ENCODE results near the gene MCCC1.

DNA sequence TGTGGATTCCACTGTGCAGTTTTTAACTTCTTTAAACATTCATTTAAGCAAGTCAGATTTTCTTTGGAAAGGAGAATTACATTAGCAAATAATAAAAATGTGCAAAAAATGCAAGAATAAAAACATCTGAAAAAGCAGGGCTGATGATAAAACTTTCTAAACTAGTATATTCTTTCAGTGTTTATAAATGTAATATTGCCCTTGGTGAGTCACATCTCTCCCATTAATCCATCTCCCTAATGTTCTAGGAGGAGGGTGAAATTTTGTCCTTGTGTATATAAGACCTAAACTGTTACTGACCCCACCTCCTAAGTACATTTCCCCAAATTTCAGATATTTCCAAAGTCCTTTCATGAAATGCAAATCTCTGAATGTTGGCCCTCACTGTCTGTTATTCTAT, 90.5 kb downstream of the MCCC1 start:
- TF ChIP-seq, protein P1, sequence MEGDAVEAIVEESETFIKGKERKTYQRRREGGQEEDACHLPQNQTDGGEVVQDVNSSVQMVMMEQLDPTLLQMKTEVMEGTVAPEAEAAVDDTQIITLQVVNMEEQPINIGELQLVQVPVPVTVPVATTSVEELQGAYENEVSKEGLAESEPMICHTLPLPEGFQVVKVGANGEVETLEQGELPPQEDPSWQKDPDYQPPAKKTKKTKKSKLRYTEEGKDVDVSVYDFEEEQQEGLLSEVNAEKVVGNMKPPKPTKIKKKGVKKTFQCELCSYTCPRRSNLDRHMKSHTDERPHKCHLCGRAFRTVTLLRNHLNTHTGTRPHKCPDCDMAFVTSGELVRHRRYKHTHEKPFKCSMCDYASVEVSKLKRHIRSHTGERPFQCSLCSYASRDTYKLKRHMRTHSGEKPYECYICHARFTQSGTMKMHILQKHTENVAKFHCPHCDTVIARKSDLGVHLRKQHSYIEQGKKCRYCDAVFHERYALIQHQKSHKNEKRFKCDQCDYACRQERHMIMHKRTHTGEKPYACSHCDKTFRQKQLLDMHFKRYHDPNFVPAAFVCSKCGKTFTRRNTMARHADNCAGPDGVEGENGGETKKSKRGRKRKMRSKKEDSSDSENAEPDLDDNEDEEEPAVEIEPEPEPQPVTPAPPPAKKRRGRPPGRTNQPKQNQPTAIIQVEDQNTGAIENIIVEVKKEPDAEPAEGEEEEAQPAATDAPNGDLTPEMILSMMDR (conservative IDR thresholded peaks at IDR 0.05 in 1 of 2, IDR thresholded peaks at IDR 0.05 in 1 of 2; ENCODE audit: extremely low read depth in 1 of 2, insufficient read depth in 1 of 2, low read depth in 1 of 2, low read length in 2 of 2), result no peak
- no peak for TF ChIP-seq EZH2 (IDR thresholded peaks at IDR 0.05; ENCODE audit: borderline replicate concordance, low read length)
